HepG2 (cell line): Measurements from ENCODE around the gene MIF.

Experiments used
- CHCHD3 ChIP-seq: sonication (generic); formaldehyde crosslinking; IDR thresholded peaks from 2 replicates; pipeline ENCODE4 v1.8.0; 2022; ENCODE audit warnings: mild to moderate bottlenecking, missing genetic modification reagents, moderate library complexity
- DMAP1 ChIP-seq: IDR thresholded peaks from 2 replicates; pipeline ENCODE4 v1.6.1; 2016
- ESRRA ChIP-seq: sonication (generic); formaldehyde crosslinking; IDR thresholded peaks from 2 replicates; pipeline ENCODE4 v1.5.1; 2020; ENCODE audit warnings: mild to moderate bottlenecking, low read depth, missing genetic modification reagents
- HES4 ChIP-seq: sonication (generic); formaldehyde crosslinking; IDR thresholded peaks from 2 replicates; pipeline ENCODE4 v1.9.0; 2021; ENCODE audit warnings: mild to moderate bottlenecking, missing genetic modification reagents, borderline replicate concordance
- SETDB1 ChIP-seq: sonication (generic); formaldehyde crosslinking; IDR thresholded peaks from 2 replicates; pipeline ENCODE4 v1.5.1; 2020; ENCODE audit warnings: missing genetic modification reagents, mild to moderate bottlenecking, borderline replicate concordance
- USF2 ChIP-seq, 2 experiments: sonication (generic) in 1 of 2; formaldehyde crosslinking in 1 of 2; IDR thresholded peaks; 2 replicates each; pipeline versions ENCODE4 v1.5.1 to v1.6.1; 2011 to 2020; ENCODE audit warnings: borderline replicate concordance in 1 of 2, low read depth in 1 of 2, low read length in 1 of 2, mild to moderate bottlenecking in 1 of 2, missing genetic modification reagents in 1 of 2, moderate library complexity in 1 of 2
- ZNF549 ChIP-seq: sonication (generic); formaldehyde crosslinking; IDR thresholded peaks from 2 replicates; pipeline ENCODE4 v1.5.0; 2020; ENCODE audit warnings: missing genetic modification reagents
- ZNF672 ChIP-seq: sonication (generic); formaldehyde crosslinking; IDR thresholded peaks from 2 replicates; pipeline ENCODE4 v1.8.1; 2022; ENCODE audit warnings: missing genetic modification reagents

DNA sequence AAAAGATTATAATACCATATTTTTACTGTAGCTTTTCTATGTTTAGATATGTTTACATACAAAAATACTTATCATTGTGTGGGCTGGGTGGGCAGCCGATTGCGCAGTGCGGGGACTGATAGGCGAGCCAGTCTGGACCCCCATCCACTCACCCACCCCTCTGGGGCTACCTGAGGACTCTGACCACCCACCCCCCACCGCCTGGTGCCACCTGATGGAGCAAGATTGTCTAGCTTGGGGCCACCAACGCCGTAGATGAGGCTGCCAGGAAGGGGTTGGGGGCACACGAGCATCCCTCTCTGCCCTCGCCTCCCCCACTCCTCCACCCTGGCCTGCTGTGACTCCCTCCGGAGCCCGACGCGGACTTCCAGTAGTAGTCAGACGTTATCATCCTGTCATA is 32.4 kb downstream of the MIF start:
- TF ChIP-seq SETDB1 (CRISPR knock-in tag) = no peak
- no peak for TF ChIP-seq ZNF672
- no peak for TF ChIP-seq HES4 (CRISPR knock-in tag)
- no peak for TF ChIP-seq USF2 (IDR thresholded peaks at IDR 0.05; ENCODE audit: low read depth, low read length)
- TF ChIP-seq USF2 (CRISPR knock-in tag; IDR thresholded peaks at IDR 0.05; ENCODE audit: borderline replicate concordance) = no peak
- no peak for TF ChIP-seq CHCHD3 (CRISPR knock-in tag)
- TF ChIP-seq ZNF549 = no peak
- no peak for TF ChIP-seq DMAP1 (CRISPR knock-in tag)
- TF ChIP-seq ESRRA (CRISPR knock-in tag) = no peak
